T-helper 2 cell treated with Interferon-gamma antibody and Interleukin-4, amounts not matched to agents 5 μg/mL and 100 μg/mL, for 36 hours (primary cell): Measurements from ENCODE around the gene LIPM.

Source experiments
- DNase-seq: peaks from one replicate; pipeline ENCODE4 v3.0.0; 2021; ENCODE audit warnings: low spot score
- H3K27ac Mint-ChIP-seq: one replicate; pipeline ENCODE4 v1.8.0; 2021; ENCODE audit warnings: mild to moderate bottlenecking, mixed read lengths
- H3K27me3 Mint-ChIP-seq: one replicate; pipeline ENCODE4 v1.8.0; 2021; ENCODE audit warnings: low read depth, mixed read lengths
- H3K36me3 Mint-ChIP-seq: one replicate; pipeline ENCODE4 v1.8.0; 2021; ENCODE audit warnings: low read depth, mixed read lengths
- H3K4me1 Mint-ChIP-seq: one replicate; pipeline ENCODE4 v1.8.0; 2021; ENCODE audit warnings: low read depth, mixed read lengths
- H3K4me3 Mint-ChIP-seq: one replicate; pipeline ENCODE4 v1.8.0; 2022; ENCODE audit warnings: mild to moderate bottlenecking, moderate library complexity, mixed read lengths
- H3K9me3 Mint-ChIP-seq: one replicate; pipeline ENCODE4 v1.8.0; 2021; ENCODE audit warnings: mixed read lengths

LIPM gene, protein sequence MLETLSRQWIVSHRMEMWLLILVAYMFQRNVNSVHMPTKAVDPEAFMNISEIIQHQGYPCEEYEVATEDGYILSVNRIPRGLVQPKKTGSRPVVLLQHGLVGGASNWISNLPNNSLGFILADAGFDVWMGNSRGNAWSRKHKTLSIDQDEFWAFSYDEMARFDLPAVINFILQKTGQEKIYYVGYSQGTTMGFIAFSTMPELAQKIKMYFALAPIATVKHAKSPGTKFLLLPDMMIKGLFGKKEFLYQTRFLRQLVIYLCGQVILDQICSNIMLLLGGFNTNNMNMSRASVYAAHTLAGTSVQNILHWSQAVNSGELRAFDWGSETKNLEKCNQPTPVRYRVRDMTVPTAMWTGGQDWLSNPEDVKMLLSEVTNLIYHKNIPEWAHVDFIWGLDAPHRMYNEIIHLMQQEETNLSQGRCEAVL

DNA sequence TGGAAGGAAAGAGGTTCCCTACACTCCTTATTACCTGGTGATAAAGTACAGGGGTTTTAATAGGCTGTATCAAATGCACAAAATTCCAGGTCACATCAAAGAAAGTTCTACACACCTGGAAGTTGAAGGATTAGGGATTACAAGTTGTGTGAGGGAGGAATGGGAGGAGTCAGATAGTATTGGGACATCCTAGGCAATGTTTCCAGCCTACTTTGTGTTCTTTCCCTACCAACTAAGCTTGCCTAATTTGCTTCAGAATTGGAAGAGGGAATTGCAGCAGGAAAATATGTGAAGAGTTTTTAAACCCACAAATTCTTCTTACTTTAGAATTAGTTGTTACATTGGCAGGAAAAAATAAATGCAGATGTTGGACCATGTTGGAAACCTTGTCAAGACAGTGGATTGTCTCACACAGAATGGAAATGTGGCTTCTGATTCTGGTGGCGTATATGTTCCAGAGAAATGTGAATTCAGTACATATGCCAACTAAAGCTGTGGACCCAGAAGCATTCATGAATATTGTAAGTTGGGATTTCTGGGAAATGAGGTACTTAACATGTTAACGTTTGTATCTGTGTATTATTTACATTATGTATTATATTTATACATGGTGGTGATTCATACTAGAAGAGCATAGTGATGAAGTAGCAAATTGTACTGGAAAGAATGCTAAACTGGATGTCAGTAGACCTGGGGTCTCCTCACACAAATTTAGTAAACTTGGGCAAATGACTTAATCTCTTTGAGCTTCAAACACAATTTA is at the start of gene LIPM:
TSS of gene LIPM (plus strand) at position 208 of the 763 bp plus-strand sequence. CDS start at position 375, 167 bp downstream.
- Mint-ChIP-seq H3K27ac (no peak within 1 kb of the TSS), H3K27me3 (peaks cover 50% of the 10 kb centered on the region), H3K4me1 (peaks cover 18% of the 10 kb centered on the region), H3K36me3 (no peaks in the 10 kb centered on the region), H3K4me3 (no peak within 1 kb of the TSS), H3K9me3 (no peaks in the 10 kb centered on the region)
- no peak for DNase-seq

DNA sequence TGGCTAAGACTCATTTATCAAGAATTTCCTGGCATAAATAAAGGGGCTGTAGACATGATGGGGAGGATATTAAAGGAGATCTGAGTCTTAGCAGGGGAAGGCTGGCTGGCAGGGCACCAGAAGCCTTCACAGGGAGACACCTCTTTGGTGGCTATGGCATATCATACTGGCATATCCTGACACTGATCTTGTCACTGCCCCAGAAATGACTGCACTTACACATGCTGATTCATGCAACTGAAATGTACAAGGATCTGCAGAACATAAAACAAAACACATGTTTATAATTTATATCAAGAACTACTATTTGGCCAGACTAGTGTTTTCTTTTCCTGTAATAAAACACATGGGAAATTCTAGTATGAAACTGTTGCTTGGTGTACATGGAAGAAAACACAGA is 48.2 kb upstream of the LIPM start:
- no peak overlapping the region for H3K4me3 Mint-ChIP-seq

DNA sequence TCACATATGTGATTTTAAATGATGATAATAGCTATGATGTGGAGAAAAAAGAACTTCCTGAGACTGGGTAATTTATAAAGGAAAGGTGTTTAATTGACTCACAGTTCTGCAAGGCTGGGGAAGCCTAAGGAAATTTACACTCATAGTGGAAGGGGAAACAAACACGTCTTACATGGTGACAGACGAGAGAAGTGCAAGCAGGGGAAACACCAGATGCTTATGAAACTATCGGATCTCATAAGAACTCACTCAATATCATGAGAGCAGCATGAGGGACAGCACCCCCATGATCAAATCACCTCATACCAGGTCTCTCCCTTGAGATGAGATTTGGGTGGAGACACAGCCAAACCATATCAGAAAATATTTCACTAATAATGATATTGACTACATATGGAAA is 46.8 kb upstream of the LIPM start:
- H3K9me3 Mint-ChIP-seq: no peaks in the 10 kb centered on the region
- no peak overlapping the region for H3K27ac Mint-ChIP-seq
- H3K4me3 Mint-ChIP-seq: no peak overlapping the region
- peaks cover 9% of the 10 kb centered on the region for H3K4me1 Mint-ChIP-seq
- no peaks in the 10 kb centered on the region for H3K36me3 Mint-ChIP-seq
- peak; percentile 35 for DNase-seq
- H3K27me3 Mint-ChIP-seq: peaks cover 30% of the 10 kb centered on the region

More for the DNA sequence above, 48.2 kb upstream of the LIPM start:
- H3K4me1 Mint-ChIP-seq: peaks cover 6% of the 10 kb centered on the region
- H3K9me3 Mint-ChIP-seq: no peaks in the 10 kb centered on the region
- H3K36me3 Mint-ChIP-seq: no peaks in the 10 kb centered on the region
- H3K27me3 Mint-ChIP-seq: peaks cover 34% of the 10 kb centered on the region
- no peak for DNase-seq
- H3K27ac Mint-ChIP-seq: no peak overlapping the region

DNA sequence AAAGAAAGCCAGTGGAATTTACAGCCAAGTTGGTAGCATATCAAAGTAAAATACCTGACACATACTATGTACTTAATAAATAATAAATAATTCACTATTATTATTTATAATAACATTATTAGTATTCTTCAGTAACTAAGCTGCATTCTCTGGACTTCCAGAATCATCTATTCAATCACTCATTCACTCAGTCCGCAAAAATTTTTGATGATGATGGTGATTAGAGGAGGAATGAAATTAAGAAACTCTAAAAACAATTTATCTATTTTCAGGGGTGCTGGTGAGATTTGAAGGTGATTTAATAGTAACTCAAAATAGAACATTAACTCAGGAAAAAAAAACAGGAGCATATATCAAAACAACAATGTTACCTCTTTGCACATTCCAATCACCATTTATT is 45.9 kb upstream of the LIPM start:
- no peak overlapping the region for H3K4me3 Mint-ChIP-seq
- no peak for DNase-seq
- H3K27me3 Mint-ChIP-seq: peaks cover 32% of the 10 kb centered on the region
- H3K27ac Mint-ChIP-seq: no peak overlapping the region
- H3K36me3 Mint-ChIP-seq: no peaks in the 10 kb centered on the region
- H3K9me3 Mint-ChIP-seq: no peaks in the 10 kb centered on the region
- peaks cover 9% of the 10 kb centered on the region for H3K4me1 Mint-ChIP-seq

DNA sequence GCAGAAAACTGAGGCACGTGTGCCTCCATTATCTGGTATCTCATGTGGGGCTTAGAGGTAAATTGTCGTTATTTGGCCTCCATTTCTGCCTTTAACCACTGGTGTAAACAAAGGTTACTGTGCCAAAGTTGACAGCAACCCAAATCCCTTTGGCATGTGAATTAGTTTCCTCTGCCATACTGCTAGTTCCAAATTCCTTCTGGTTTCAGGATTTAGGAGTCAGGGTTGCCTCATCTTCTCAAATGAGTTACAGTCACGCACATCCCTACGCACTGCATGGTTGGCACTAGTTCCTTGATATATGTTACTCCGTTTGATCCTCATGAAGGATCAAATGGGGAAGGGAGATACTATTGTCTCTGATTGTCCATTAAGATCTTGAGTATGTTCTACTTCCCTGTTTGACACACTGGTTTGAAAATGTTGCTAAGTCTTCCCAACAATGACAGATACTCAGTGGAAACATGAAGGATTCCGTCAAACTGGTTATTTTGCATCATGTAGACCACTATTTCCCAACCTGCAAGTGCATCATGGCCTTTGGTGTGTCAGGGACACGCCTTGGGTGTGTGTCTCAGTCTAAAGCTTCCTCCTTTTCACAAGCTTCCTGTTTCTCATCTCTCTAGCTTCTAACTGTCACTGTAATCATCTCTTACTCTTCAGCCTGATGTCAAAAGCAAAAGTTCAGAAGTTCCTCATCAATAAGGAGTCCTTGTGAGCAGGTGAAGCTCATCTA is 43.0 kb upstream of the LIPM start, which contains the start of gene LIPN:
TSS of gene LIPN (plus strand) at position 655 of the 736 bp plus-strand sequence. CDS start 1,386 bp downstream, outside the sequence.
- H3K36me3 Mint-ChIP-seq: no peaks in the 10 kb centered on the region
- H3K9me3 Mint-ChIP-seq: no peaks in the 10 kb centered on the region
- H3K4me3 Mint-ChIP-seq: no peak within 1 kb of the TSS
- H3K4me1 Mint-ChIP-seq: peaks cover 14% of the 10 kb centered on the region
- H3K27me3 Mint-ChIP-seq: peaks cover 36% of the 10 kb centered on the region
- DNase-seq: no peak
- H3K27ac Mint-ChIP-seq: no peak within 1 kb of the TSS

DNA sequence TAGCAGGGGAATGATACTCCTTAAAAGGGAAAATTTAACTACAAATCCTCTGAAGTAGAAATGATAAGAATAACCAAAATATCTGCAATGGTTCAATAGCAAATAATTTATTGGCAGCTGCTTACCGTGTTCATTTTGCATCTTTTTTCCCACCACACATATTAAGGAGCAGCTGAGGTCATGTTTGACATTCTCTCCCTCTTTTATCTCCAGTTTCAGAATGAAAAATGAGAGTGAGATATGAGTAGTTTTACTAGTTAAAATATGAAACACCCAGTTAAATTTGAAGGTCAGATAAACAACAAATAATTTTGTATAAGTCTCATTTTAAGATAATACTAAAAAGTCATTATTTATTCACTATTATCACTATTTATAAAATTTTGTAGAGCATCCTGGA is 39.6 kb upstream of the LIPM start:
- DNase-seq: no peak
- Mint-ChIP-seq H3K9me3 (no peaks in the 10 kb centered on the region), H3K27me3 (peaks cover 31% of the 10 kb centered on the region), H3K4me1 (peaks cover 9% of the 10 kb centered on the region), H3K36me3 (no peaks in the 10 kb centered on the region), H3K4me3 (no peak overlapping the region), H3K27ac (no peak overlapping the region)

DNA sequence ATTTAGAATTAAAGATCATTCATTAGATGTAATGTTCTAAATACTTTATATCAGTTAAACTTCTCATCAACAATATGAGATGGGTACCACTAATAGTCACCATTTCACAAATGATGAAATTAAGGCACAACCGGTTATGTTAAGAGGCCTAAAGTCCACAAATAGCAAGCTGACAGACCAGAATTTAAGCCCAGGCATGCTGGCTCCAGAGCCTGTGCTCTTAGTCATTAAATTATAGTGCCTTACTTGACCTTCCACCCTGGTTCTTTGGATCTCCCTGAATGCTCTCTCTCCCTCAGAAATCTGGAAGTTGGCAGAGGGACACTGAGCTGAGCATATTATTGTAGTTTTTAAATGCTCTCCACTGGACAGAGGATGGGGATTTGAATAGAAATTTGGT is 39.1 kb upstream of the LIPM start:
- H3K27ac Mint-ChIP-seq: no peak overlapping the region
- H3K27me3 Mint-ChIP-seq: peaks cover 33% of the 10 kb centered on the region
- no peak overlapping the region for H3K4me3 Mint-ChIP-seq
- peaks cover 9% of the 10 kb centered on the region for H3K4me1 Mint-ChIP-seq
- DNase-seq: no peak
- no peaks in the 10 kb centered on the region for H3K9me3 Mint-ChIP-seq
- no peaks in the 10 kb centered on the region for H3K36me3 Mint-ChIP-seq

DNA sequence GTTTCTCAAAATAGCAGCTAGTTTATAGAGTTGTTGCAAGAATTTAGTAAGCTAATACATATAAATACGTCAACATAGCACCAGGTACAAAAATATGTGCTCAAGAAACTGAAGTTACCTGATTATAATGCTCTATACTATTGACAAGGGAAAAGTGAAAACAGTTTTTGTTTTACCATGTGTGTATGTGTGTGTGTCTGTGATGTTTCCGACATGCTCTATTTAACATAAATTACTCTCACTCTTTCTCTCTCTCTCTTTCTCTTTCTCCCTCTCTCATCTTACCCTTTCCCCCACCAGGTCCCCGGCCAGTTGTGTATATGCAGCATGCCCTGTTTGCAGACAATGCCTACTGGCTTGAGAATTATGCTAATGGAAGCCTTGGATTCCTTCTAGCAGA is 38.4 kb upstream of the LIPM start:
- Mint-ChIP-seq H3K27me3 (peaks cover 31% of the 10 kb centered on the region), H3K27ac (no peak overlapping the region), H3K9me3 (no peaks in the 10 kb centered on the region), H3K36me3 (no peaks in the 10 kb centered on the region), H3K4me1 (peaks cover 9% of the 10 kb centered on the region), H3K4me3 (no peak overlapping the region)
- DNase-seq: no peak

DNA sequence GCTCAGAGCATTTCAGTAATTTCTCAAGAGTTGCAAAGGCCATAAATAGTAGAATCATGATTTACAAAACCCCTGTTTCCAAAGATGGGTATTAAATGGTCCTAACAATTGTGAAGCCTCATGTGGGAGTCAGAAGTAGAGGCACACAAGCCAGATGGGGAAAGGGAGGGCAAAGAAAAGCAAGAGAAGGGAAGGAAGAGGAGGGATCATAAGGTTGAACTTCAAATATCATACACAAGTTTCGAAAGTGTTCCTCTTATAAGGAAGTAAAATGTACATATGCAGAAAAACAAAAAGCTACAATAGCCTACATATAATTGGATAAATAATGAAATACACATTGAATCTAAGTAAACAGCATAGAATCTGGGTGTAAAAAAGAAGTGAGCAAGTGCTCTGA is 36.7 kb upstream of the LIPM start:
- peaks cover 5% of the 10 kb centered on the region for H3K4me1 Mint-ChIP-seq
- H3K27me3 Mint-ChIP-seq: peaks cover 26% of the 10 kb centered on the region
- H3K9me3 Mint-ChIP-seq: no peaks in the 10 kb centered on the region
- DNase-seq: no peak
- no peak overlapping the region for H3K4me3 Mint-ChIP-seq
- H3K36me3 Mint-ChIP-seq: no peaks in the 10 kb centered on the region
- no peak overlapping the region for H3K27ac Mint-ChIP-seq

DNA sequence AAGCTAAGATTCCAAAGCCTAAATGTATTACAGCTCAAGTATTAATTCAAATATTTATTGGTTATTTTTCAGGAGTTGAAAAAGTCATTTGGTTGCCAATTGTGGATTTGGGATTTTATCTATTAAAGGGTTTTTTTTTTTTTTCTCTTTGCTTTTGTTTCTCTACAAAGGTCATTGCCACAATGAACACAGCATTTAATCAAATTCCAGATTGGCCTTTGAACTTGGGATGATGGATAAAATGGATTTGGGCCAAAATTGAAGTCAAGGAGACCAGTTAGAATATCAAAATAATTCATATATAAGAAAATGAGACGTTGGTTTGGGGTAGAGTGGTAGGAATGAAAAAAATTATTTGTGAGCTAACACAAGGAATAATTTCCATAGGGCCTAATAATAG is 33.1 kb upstream of the LIPM start:
- H3K27me3 Mint-ChIP-seq: peaks cover 38% of the 10 kb centered on the region
- H3K9me3 Mint-ChIP-seq: no peaks in the 10 kb centered on the region
- H3K4me3 Mint-ChIP-seq: no peak overlapping the region
- H3K4me1 Mint-ChIP-seq: no peaks in the 10 kb centered on the region
- no peak for DNase-seq
- no peaks in the 10 kb centered on the region for H3K36me3 Mint-ChIP-seq
- H3K27ac Mint-ChIP-seq: no peak overlapping the region

DNA sequence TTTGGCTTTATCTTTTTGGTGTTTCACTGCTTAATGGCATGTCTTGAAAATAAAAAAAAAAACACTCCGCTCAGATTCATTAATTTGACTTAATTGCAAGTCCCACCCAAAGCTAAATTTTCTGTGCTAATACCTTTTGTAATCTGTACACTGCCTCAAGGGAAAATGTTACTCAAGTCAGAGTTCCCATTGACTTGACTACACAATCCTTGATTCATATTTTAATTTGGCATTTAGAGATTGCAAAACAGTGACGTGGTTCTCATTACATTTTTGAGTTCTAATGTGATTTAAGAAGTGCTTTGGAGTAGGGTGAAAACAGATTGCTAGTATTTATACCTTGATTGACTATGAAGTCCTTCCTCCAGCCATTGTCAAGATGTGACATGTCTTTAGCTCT is 21.3 kb upstream of the LIPM start:
- Mint-ChIP-seq H3K27me3 (peaks cover 30% of the 10 kb centered on the region), H3K4me1 (peaks cover 3% of the 10 kb centered on the region)
- no peak for DNase-seq

DNA sequence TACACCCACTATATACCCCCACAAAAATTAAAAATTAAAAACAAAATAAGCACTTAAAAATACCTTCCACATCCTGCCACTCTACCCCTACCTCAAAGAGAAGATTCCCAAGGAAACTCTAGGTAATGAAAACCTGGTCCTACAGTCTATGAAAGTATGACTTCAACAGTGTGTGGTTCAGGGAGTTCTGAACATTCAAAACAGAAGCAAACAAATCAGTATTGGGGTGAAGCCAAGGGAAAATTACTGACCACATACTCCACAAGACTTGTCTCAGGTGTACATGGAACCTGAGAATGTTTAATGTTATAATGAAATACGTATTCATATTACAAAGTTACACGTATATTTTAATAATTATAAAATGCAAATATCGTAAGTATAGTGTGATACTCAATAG is 20.3 kb upstream of the LIPM start:
- Mint-ChIP-seq H3K36me3 (no peaks in the 10 kb centered on the region), H3K4me3 (no peak overlapping the region), H3K27me3 (peaks cover 24% of the 10 kb centered on the region), H3K27ac (no peak overlapping the region), H3K4me1 (peaks cover 3% of the 10 kb centered on the region), H3K9me3 (no peaks in the 10 kb centered on the region)
- DNase-seq: no peak

More for the DNA sequence above, 21.3 kb upstream of the LIPM start:
- Mint-ChIP-seq H3K4me3 (no peak overlapping the region), H3K36me3 (no peaks in the 10 kb centered on the region), H3K27ac (no peak overlapping the region), H3K9me3 (no peaks in the 10 kb centered on the region)

DNA sequence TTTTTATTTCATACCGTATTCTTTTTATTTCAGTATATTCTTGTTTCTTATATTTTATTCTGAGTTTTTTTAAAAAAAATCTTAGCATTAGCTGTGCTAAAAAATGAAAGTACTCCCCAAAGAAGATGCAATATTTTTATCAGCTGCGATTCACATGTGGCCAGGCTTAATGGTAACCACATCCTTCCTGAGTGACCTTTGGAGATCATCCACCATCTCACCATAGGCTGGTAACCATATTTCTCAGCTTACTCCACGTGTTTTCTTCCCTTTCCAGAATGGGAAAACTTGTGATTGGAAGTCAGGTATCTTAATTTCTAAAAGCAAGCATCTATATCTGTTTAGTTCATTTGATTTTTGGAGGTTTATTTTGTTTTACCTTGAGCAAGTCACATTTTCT is 18.8 kb upstream of the LIPM start:
- no peaks in the 10 kb centered on the region for H3K36me3 Mint-ChIP-seq
- H3K9me3 Mint-ChIP-seq: no peaks in the 10 kb centered on the region
- peaks cover 3% of the 10 kb centered on the region for H3K4me1 Mint-ChIP-seq
- no peak overlapping the region for H3K4me3 Mint-ChIP-seq
- DNase-seq: no peak
- peaks cover 22% of the 10 kb centered on the region for H3K27me3 Mint-ChIP-seq
- H3K27ac Mint-ChIP-seq: no peak overlapping the region
